Gastrocnemius medialis (tissue), 4 donors: ENCODE data around the gene GADD45B. TPM values are rescaled to one million over a fixed set of nuclear protein-coding genes. Genes with fewer than 3 reads are reported as not detected.

Experiments used
- ATAC-seq, 2 donors: fragments of 150-250 bp; one replicate each; pipeline ENCODE4 v1.9.1; 2016
- DNase-seq, 2 donors: peaks; one replicate each; pipeline ENCODE4 v3.0.0-alpha.2; 2019
- H3K27ac ChIP-seq, 4 donors: fragments of 200-600 bp; sonication (generic); 1 replicate in 1 of 4; 2 replicates in 3 of 4; pipeline ENCODE4 v1.5.1; 2016 to 2018; ENCODE audit warnings: mild to moderate bottlenecking in 2 of 4, moderate library complexity in 1 of 4
- H3K27me3 ChIP-seq, 3 donors: fragments of 200-600 bp; sonication (generic) in 2 of 3; 1 replicate in 1 of 3; 2 replicates in 2 of 3; pipeline versions ENCODE4 v1.5.1 to v1.6.0; 2016 to 2019; ENCODE audit warnings: mild to moderate bottlenecking in 1 of 3, moderate library complexity in 1 of 3
- H3K36me3 ChIP-seq, 2 donors: fragments of 200-600 bp; sonication (generic) in 1 of 2; one replicate each; pipeline ENCODE4 v1.5.1; 2017 to 2018
- H3K4me1 ChIP-seq, 2 donors: fragments of 200-600 bp; sonication (generic) in 1 of 2; one replicate each; pipeline ENCODE4 v1.5.1; 2016 to 2017; ENCODE audit warnings: mild to moderate bottlenecking in 2 of 2
- H3K4me3 ChIP-seq, 4 donors: fragments of 200-600 bp; sonication (generic) in 3 of 4; 1 replicate in 1 of 4; 2 replicates in 3 of 4; pipeline ENCODE4 v1.5.1; 2016 to 2019; ENCODE audit warnings: mild to moderate bottlenecking in 2 of 4
- H3K9me3 ChIP-seq, 3 donors: fragments of 200-600 bp; sonication (generic) in 2 of 3; 1 replicate in 1 of 3; 2 replicates in 2 of 3; pipeline ENCODE4 v1.5.1; 2016 to 2019
- CTCF ChIP-seq, 5 experiments: fragments of 450-650 bp in 3 of 5; fragments of 200-600 bp in 2 of 5; sonication (generic) in 2 of 5; IDR thresholded peaks in 4 of 5; conservative IDR thresholded peaks in 1 of 5; 1 replicate in 4 of 5; 2 replicates in 1 of 5; pipeline ENCODE4 v1.5.1; 2016 to 2019; ENCODE audit warnings: antibody characterized with exemption in 5 of 5, mild to moderate bottlenecking in 3 of 5, moderate library complexity in 3 of 5
- POLR2A ChIP-seq, 2 donors: fragments of 450-650 bp; IDR thresholded peaks; one replicate each; pipeline ENCODE4 v1.6.1; 2017; ENCODE audit warnings: antibody characterized with exemption in 2 of 2, mild to moderate bottlenecking in 2 of 2, moderate library complexity in 2 of 2
- in situ Hi-C, 4 donors: fragments of 200-750 bp; cut with MboI; loops; one replicate each; pipeline versions ENCODE4 v1.15.0 to v1.8.0; 2017; ENCODE audit warnings: low sequenced_read_pairs in 4 of 4
- intact Hi-C: fragments of 100-400 bp; cut with DNase I; formaldehyde crosslinking; loops from one replicate; pipeline ENCODE4 v1.15.1; 2023; ENCODE audit warnings: low total_unique reads
- total RNA-seq, 4 donors: library from RNA; depleted of rRNA; stranded (reverse); fragments of >200 nt; gene quantifications; one replicate each; pipeline versions ENCODE4 v1.1.0 to v1.2.3, GENCODE V29; 2016

GADD45B gene
- total RNA-seq, 4 donors from 2014 or later, result 32.2 to 48.7 (median 41.7) TPM

- peak overlapping the region in 3 of 4 donors; percentile 82 to 98 (median 92) for H3K4me3 ChIP-seq
- H3K36me3 ChIP-seq, result peaks cover 0 to 17% of the 10 kb centered on the region in 2 donors
- H3K27me3 ChIP-seq, result no peaks in the 10 kb centered on the region
- no peak for TF ChIP-seq CTCF (IDR thresholded peaks at IDR 0.05 in 4 of 5, conservative IDR thresholded peaks at IDR 0.05 in 1 of 5)
- no peak for TF ChIP-seq POLR2A (IDR thresholded peaks at IDR 0.05)
- in situ Hi-C loops, result no loop called here
- DNase-seq, result no peak
- H3K4me1 ChIP-seq, result peaks cover 23 to 30% of the 10 kb centered on the region in 2 donors
- intact Hi-C loops, result no loop called here
- H3K9me3 ChIP-seq, result no peaks in the 10 kb centered on the region
- peak overlapping the region in 3 of 4 donors; percentile 89 to 98 (median 92) for H3K27ac ChIP-seq
- ATAC-seq, result no peak
Measured at GRCh38 chr19:2428756-2429711, 46.9 kb upstream of the GADD45B start.

DNA sequence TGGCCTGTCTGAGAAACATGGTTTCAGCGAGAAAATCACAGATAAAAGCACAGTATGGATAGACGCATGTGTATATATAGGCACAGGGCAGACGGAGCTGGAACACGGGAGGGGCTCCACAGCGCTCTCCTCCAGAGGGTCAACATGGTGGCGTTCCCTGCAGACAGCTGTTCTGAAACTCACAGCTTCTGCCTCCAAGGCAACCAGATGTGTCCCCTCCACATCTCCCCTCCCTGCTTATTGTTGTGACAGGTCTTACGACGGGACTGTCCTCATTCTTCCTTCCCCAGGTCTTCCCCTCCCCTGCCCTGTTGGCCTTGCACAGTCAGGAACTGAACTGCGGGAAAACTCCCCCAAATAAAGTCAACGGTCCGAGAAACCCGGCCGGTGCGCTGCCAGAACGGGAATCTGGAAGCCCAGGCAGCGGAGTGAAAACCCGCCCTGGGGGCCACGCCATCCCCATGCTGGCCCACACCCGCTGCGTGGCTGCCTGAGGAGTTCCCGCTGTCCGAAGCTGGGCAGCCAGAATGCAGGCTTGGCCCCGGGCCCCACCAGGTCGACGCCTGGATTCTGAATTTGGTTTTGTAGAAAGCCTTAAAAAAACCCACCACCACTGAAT lies 45.9 kb upstream of the GADD45B start:
- H3K36me3 ChIP-seq, result peaks cover 0 to 26% of the 10 kb centered on the region in 2 donors
- H3K27ac ChIP-seq, result no peak overlapping the region
- intact Hi-C loops (no loop called here), in situ Hi-C loops (no loop called here)
- DNase-seq (no peak), ATAC-seq (no peak)
- no peaks in the 10 kb centered on the region for H3K27me3 ChIP-seq
- H3K4me1 ChIP-seq, result peaks cover 23 to 30% of the 10 kb centered on the region in 2 donors
- H3K4me3 ChIP-seq, result no peak overlapping the region
- no peak for TF ChIP-seq CTCF (IDR thresholded peaks at IDR 0.05 in 4 of 5, conservative IDR thresholded peaks at IDR 0.05 in 1 of 5)
- TF ChIP-seq POLR2A (IDR thresholded peaks at IDR 0.05), result no peak
- no peaks in the 10 kb centered on the region for H3K9me3 ChIP-seq

DNA sequence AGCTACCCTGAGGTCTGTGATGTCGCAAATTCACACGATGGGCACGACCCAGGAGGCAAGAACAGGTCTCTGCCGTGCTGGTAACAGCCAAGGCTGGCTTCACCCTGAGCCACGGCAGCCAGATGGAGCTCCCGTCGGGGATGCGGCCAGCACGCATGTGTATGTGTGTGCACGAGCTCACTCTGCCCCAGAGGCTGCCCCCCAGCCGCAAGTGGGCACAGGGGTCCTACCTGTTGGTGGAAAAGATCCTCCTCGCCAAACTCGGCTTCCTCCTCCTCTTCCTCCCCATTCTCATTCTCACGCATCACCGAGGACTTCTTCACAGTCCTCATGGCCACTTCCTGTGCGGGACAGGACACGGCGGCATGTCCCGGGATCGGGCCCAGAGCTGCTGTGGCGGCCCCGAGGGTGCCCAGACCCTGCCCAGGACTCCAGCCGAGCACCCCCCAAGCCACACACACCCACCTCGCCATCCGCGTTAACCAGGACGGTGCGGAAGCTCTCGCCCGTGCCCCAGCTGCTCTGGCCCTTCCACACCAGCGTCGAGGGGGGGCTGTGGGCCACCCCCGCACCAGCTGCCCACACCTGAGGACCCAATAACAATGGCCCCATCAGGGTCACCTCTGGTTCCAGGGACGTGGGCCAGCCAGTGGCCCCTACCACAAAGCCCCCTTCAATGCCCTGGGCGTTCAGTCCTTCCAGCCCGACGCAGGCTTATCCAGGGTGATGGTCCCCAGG lies 44.4 kb upstream of the GADD45B start:
- Histone ChIP-seq H3K36me3 (peaks cover 0 to 26% of the 10 kb centered on the region in 2 donors), H3K27ac (no peak overlapping the region), H3K4me3 (no peak overlapping the region), H3K27me3 (no peaks in the 10 kb centered on the region), H3K4me1 (peaks cover 11 to 18% of the 10 kb centered on the region in 2 donors), H3K9me3 (no peaks in the 10 kb centered on the region)
- TF ChIP-seq CTCF (IDR thresholded peaks at IDR 0.05 in 4 of 5, conservative IDR thresholded peaks at IDR 0.05 in 1 of 5) (no peak), POLR2A (IDR thresholded peaks at IDR 0.05) (no peak)
- intact Hi-C loops (no loop called here), in situ Hi-C loops (no loop called here)
- ATAC-seq (no peak), DNase-seq (no peak)

DNA sequence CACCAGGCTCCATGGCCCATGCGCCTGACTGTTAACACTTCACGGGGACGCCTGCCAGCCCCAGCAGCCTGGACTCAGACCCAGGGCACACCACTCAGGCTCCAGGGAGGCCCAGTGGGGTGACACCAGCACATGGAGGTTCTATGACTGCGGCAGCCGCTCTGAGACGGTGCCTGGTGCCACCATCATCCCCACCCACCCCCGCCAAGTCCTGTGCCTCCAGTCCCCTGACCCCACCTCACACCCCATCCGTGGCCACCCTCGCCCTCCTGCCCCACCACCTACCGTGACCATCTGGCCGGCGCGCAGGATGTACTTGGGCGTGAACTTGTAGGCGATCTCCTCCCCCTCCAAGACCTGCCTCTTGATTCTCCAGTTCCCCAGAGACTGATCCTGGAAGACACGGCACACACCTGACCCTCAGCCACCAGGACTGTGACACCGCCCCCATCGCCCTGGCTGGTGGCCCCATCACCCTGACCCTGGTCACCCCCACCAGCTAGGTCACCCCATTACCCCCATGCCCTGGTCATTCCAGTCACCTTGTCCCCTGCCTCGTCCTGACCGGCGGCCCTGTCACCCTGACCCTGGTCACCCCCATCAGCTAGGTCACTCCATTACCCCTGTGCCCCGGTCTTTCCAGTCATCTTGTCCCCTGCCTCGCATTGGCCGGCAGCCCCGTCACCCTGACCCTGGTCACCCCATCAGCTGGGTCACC lies 43.6 kb upstream of the GADD45B start:
- in situ Hi-C loops (no loop called here), intact Hi-C loops (no loop called here)
- Histone ChIP-seq H3K4me3 (no peak overlapping the region), H3K9me3 (no peaks in the 10 kb centered on the region), H3K4me1 (peaks cover 9 to 10% of the 10 kb centered on the region in 2 donors), H3K36me3 (peaks cover 0 to 32% of the 10 kb centered on the region in 2 donors), H3K27me3 (no peaks in the 10 kb centered on the region), H3K27ac (no peak overlapping the region)
- no peak for DNase-seq
- ATAC-seq, result no peak
- TF ChIP-seq POLR2A (IDR thresholded peaks at IDR 0.05), result no peak
- no peak for TF ChIP-seq CTCF (IDR thresholded peaks at IDR 0.05 in 4 of 5, conservative IDR thresholded peaks at IDR 0.05 in 1 of 5)
